ENCODE results near the gene UBAP1.
"Not testable (repeated sequence)": the region's sequence is repeated elsewhere in the genome, so short reads cannot be mapped to it uniquely, and the experiment has no call there.

GRCh38 chr9:34217015-34217414 is 38.2 kb downstream of the UBAP1 start:
- TF ChIP-seq CTCF, POLR2AphosphoS5 (IDR thresholded peaks at IDR 0.05): not testable (repeated sequence)
